Measurements from ENCODE around the gene KCNQ1. TPM values are rescaled to one million over a fixed set of nuclear protein-coding genes. Genes with fewer than 3 reads are reported as not detected.

Gene KCNQ1
- total RNA-seq, 1 experiment from 2014 or later, result 2.5 TPM

DNA sequence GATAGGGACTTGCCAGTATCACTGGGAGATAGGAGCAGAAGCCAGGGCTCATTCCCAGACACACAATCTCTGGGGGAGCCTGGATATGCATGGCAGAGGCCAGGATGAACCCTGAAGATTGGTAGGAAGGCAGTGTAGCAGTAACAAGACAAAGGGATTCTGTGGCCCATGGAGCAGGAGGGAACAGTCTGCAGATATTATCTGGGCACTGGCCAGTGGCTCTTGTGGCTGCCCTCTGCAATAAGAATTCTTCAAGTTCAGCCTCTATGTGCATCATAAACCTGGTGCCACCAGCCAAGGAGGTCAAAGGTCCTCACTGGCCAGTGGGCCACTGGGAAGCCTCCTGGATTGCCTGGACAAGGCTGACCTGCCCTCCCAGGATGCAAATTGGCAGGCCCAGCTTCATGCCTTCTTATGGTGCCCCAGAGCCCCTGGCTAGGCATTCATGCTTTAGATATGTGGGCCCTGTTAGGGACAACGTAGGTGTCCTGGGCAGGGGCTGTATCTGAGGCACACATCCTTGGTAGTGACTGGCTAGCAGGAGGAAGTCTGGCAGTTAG lies 225.8 kb downstream of the KCNQ1 start:
- no peak for DNase-seq (ENCODE audit: low spot score)
- TF ChIP-seq, protein P1, sequence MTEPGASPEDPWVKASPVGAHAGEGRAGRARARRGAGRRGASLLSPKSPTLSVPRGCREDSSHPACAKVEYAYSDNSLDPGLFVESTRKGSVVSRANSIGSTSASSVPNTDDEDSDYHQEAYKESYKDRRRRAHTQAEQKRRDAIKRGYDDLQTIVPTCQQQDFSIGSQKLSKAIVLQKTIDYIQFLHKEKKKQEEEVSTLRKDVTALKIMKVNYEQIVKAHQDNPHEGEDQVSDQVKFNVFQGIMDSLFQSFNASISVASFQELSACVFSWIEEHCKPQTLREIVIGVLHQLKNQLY (CRISPR knock-in tag; IDR thresholded peaks at IDR 0.05), result no peak
- no peak for TF ChIP-seq TP53 (CRISPR knock-in tag; IDR thresholded peaks at IDR 0.05)
- no peak for TF ChIP-seq ZNF263 (CRISPR knock-in tag; IDR thresholded peaks at IDR 0.05; ENCODE audit: low read depth)
- no peak for TF ChIP-seq ZNF423 (CRISPR knock-in tag; IDR thresholded peaks at IDR 0.05)
- peaks cover 14% of the 10 kb centered on the region for H3K27me3 Mint-ChIP-seq (ENCODE audit: low read depth)
- H3K4me3 Mint-ChIP-seq, result no peak overlapping the region
- ChIA-PET POLR2A (no interaction called here), CTCF (no interaction called here)
- no peak overlapping the region for H3K27ac Mint-ChIP-seq
- H3K9me3 Mint-ChIP-seq, result no peaks in the 10 kb centered on the region
- ATAC-seq, result no peak
- peaks cover 10% of the 10 kb centered on the region for H3K36me3 Mint-ChIP-seq
- H3K4me1 Mint-ChIP-seq, result peaks cover 6% of the 10 kb centered on the region

DNA sequence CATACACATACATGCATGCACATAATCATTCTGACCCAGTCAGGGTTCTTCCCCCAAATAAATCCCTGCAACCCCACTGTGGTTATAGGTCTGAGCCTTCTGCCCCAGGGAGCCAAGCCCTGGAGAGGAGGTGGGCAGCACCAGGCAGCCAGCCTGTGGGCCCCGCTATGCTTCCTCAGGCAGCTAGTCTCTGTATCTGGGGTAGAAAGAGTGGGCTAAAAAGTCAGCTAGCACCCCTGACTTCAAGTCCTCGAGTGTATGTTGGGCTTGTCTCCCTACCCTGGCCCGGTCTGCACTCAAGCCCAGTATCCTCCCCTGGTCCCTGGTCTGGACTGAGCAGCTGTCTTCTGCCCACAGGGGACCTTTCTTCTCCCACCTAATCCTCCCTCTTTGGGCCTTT lies 226.9 kb downstream of the KCNQ1 start:
- H3K9me3 Mint-ChIP-seq, result no peaks in the 10 kb centered on the region
- H3K27ac Mint-ChIP-seq, result no peak overlapping the region
- POLR2A ChIA-PET, result no interaction called here
- DNase-seq (ENCODE audit: low spot score), result no peak
- no peak for ATAC-seq
- peaks cover 10% of the 10 kb centered on the region for H3K4me1 Mint-ChIP-seq
- H3K36me3 Mint-ChIP-seq, result peaks cover 10% of the 10 kb centered on the region
- TF ChIP-seq TEAD1 (CRISPR knock-in tag; IDR thresholded peaks at IDR 0.05), result no peak
- TF ChIP-seq, protein P2, sequence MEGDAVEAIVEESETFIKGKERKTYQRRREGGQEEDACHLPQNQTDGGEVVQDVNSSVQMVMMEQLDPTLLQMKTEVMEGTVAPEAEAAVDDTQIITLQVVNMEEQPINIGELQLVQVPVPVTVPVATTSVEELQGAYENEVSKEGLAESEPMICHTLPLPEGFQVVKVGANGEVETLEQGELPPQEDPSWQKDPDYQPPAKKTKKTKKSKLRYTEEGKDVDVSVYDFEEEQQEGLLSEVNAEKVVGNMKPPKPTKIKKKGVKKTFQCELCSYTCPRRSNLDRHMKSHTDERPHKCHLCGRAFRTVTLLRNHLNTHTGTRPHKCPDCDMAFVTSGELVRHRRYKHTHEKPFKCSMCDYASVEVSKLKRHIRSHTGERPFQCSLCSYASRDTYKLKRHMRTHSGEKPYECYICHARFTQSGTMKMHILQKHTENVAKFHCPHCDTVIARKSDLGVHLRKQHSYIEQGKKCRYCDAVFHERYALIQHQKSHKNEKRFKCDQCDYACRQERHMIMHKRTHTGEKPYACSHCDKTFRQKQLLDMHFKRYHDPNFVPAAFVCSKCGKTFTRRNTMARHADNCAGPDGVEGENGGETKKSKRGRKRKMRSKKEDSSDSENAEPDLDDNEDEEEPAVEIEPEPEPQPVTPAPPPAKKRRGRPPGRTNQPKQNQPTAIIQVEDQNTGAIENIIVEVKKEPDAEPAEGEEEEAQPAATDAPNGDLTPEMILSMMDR (IDR thresholded peaks at IDR 0.05), result no peak
- TF ChIP-seq RORB (CRISPR knock-in tag; IDR thresholded peaks at IDR 0.05), result no peak
- TF ChIP-seq, protein P3, sequence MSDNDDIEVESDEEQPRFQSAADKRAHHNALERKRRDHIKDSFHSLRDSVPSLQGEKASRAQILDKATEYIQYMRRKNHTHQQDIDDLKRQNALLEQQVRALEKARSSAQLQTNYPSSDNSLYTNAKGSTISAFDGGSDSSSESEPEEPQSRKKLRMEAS (CRISPR knock-in tag; IDR thresholded peaks at IDR 0.05), result no peak
- no peak for TF ChIP-seq SP1 (CRISPR knock-in tag; conservative IDR thresholded peaks at IDR 0.05)
- no peak for TF ChIP-seq IRF2 (CRISPR knock-in tag; IDR thresholded peaks at IDR 0.05; ENCODE audit: borderline replicate concordance, low read depth)
- no peak for TF ChIP-seq ELF4 (CRISPR knock-in tag; IDR thresholded peaks at IDR 0.05; ENCODE audit: low read depth)
- H3K27me3 Mint-ChIP-seq (ENCODE audit: low read depth), result peaks cover 14% of the 10 kb centered on the region
- no peak overlapping the region for H3K4me3 Mint-ChIP-seq
- CTCF ChIA-PET, result interaction anchor here (1.1 to 3.6 kb wide), 3 partner anchors 19 to 139 kb away, joined by 3 to 10 read pairs (median 3); no protein-coding TSS in a partner anchor

DNA sequence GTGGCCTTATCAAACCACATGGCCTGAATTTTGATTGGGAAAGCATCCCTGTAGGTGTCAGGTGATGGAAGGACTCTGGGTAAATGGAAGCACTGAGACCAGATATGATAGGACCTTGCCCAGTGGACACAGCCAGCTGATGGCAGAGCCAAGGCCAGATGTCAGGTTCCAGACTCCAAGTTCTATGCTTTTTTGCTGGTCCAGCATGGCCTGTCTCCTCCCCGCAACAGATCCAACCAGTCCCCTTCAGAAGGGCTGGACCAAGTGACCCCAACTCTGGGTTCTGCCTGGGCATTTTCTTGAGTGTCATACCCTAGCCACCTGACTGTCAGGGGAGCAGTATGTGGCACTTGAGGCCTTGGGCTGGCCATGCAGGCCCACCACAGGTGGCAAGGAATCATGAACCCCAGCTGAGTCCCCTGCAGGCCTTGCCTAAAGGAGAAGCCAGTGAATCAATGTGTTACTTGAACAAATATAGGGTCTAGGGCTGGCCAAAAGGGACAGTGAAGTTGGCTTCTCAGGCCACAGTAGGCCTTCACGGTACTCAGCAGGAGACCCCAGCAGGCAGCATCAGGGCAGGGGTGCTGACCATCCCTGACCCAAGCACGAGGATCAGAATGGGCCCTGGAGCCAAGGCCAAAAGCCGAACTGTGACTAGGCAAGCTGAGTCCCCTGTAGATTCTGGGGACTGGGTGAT lies 227.9 kb downstream of the KCNQ1 start:
- peaks cover 18% of the 10 kb centered on the region for H3K4me1 Mint-ChIP-seq
- ATAC-seq, result no peak
- POLR2A ChIA-PET, result no interaction called here
- CTCF ChIA-PET, result interaction anchor here (1.1 to 3.6 kb wide), 3 partner anchors 18 to 140 kb away, joined by 3 to 10 read pairs (median 3); no protein-coding TSS in a partner anchor
- H3K27ac Mint-ChIP-seq, result no peak overlapping the region
- H3K4me3 Mint-ChIP-seq, result no peak overlapping the region
- DNase-seq (ENCODE audit: low spot score), result no peak
- H3K36me3 Mint-ChIP-seq, result peaks cover 10% of the 10 kb centered on the region
- H3K27me3 Mint-ChIP-seq (ENCODE audit: low read depth), result peaks cover 14% of the 10 kb centered on the region
- H3K9me3 Mint-ChIP-seq, result no peaks in the 10 kb centered on the region
- TF ChIP-seq, protein P4, sequence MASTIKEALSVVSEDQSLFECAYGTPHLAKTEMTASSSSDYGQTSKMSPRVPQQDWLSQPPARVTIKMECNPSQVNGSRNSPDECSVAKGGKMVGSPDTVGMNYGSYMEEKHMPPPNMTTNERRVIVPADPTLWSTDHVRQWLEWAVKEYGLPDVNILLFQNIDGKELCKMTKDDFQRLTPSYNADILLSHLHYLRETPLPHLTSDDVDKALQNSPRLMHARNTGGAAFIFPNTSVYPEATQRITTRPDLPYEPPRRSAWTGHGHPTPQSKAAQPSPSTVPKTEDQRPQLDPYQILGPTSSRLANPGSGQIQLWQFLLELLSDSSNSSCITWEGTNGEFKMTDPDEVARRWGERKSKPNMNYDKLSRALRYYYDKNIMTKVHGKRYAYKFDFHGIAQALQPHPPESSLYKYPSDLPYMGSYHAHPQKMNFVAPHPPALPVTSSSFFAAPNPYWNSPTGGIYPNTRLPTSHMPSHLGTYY (CRISPR knock-in tag; IDR thresholded peaks at IDR 0.05), result no peak
- TF ChIP-seq MYBL2 (CRISPR knock-in tag; IDR thresholded peaks at IDR 0.05) (no peak), NFYB (CRISPR knock-in tag; conservative IDR thresholded peaks at IDR 0.05; ENCODE audit: low read depth) (no peak), ZNF423 (CRISPR knock-in tag; IDR thresholded peaks at IDR 0.05) (no peak), ZNF396 (CRISPR knock-in tag; IDR thresholded peaks at IDR 0.05; ENCODE audit: borderline replicate concordance) (no peak), FOXK1 (CRISPR knock-in tag; IDR thresholded peaks at IDR 0.05) (no peak), ZNF317 (CRISPR knock-in tag; IDR thresholded peaks at IDR 0.05; ENCODE audit: borderline replicate concordance, low read depth) (no peak), ZBTB21 (CRISPR knock-in tag; IDR thresholded peaks at IDR 0.05; ENCODE audit: borderline replicate concordance) (no peak), RELA (CRISPR knock-in tag; IDR thresholded peaks at IDR 0.05; ENCODE audit: borderline replicate concordance) (no peak)
- TF ChIP-seq, protein P5, sequence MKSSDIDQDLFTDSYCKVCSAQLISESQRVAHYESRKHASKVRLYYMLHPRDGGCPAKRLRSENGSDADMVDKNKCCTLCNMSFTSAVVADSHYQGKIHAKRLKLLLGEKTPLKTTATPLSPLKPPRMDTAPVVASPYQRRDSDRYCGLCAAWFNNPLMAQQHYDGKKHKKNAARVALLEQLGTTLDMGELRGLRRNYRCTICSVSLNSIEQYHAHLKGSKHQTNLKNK (CRISPR knock-in tag; IDR thresholded peaks at IDR 0.05), result no peak

Data from WTC11 (cell line).